GM18867 (cell line): ENCODE data around the gene TMEM9.

Experiments
- ATAC-seq: cut with Tn5 transposase; IDR thresholded peaks from one replicate; pipeline ENCODE4 v1.9.1; 2021; ENCODE audit warnings: mild to moderate bottlenecking, moderate library complexity; ENCODE audit not compliant: unreplicated experiment

Gene TMEM9

DNA sequence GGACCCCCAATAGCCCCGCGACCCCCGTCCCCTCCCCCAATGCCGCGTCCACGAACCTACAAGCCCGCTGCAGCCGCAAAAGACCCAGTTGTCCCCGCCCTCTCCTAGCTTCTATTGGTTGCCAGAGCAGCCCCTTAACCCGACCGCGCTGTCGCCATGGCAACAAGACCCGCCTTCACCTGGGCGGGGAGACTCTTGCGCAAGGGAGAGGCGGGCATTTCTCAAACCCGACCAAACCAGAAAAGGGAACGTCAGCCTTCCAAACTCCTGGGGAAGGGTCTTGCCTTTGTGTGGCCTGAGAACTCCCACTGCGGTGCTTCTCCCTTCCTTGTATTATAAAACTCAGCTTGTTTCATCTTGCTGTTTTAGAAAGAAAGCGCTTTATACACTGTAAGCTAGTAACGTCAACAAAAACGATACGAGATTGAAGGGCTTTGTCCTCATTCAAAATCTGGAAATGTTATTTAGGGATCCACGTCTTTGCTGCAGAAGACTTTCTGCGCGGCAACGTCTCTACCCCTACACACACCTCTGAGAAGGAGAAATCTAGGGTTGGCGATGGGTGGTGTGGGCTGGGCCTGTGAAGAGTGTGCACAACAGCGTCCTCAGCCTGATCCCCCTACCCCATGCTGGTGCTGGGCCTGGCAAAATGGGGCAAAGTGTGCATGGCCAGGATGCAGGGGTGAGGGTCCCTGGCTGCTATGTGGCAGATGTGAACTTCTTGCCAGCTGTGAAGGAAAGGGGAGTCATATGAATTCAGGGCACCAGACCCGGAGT, at the start of gene TMEM9:
TMEM9 (minus strand) TSS at position 86 of the 777 bp plus-strand sequence. CDS start 551 bp downstream, outside the sequence.
- ATAC-seq = peak; percentile 98

- ATAC-seq = no peak
Observed at GRCh38 chr1:201198598-201198997, 44.3 kb upstream of the TMEM9 start.

- no peak for ATAC-seq
Observed at GRCh38 chr1:201194046-201194445, 39.8 kb upstream of the TMEM9 start.

DNA sequence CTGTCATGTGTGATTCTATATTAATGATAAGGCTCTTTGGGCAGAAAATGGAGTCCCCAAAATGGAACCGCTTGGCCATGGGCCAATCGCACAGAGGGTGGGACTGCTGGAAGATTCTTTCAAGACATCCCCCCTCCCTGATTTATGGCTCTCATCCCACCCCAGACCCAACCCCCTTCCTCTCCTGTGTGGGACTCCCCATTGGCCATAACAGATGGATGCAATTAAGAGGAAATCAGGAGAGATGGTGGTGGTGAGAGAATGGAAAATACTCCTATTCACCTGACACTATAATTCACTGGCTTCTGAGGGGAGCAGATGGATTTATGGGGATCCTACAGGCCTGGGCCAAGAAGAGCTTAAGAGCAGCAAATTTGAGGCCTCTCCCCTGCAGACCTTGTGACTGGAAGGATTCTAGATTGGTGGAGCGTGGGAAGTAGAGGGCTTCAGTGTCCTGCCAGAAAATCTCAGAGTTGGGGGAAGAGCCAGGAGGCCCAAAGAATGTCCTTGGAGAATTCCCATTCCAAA, 38.1 kb upstream of the TMEM9 start:
- no peak for ATAC-seq

GRCh38 chr1:201191653-201192260, 37.5 kb upstream of the TMEM9 start:
- ATAC-seq = no peak

GRCh38 chr1:201190624-201191051, 36.4 kb upstream of the TMEM9 start, which contains the start of gene IGFN1:
Gene IGFN1, plus strand, starts transcription at chr1:201190824. Its CDS starts 2,470 bp downstream, at chr1:201193294.
- no peak for ATAC-seq

DNA sequence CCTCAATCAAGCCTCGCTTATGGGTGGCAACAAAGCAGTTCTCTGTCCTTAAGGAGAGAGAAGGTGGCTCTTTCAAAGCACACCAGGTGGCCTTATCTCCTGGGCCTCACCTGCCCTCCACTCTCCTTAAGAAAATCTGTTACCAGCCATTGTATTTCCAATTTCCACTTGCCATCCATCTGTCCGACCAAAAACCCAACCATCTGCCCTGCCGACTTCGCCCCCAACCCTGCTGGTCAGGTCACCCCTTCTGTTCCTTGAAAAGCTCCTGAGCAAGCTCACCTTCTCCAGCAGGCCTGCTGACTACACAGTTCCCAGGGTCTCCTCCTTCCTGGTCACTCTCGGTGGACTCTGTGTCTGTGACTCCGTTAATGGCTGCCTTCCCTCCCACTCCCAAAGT, 35.7 kb upstream of the TMEM9 start:
- no peak for ATAC-seq

DNA sequence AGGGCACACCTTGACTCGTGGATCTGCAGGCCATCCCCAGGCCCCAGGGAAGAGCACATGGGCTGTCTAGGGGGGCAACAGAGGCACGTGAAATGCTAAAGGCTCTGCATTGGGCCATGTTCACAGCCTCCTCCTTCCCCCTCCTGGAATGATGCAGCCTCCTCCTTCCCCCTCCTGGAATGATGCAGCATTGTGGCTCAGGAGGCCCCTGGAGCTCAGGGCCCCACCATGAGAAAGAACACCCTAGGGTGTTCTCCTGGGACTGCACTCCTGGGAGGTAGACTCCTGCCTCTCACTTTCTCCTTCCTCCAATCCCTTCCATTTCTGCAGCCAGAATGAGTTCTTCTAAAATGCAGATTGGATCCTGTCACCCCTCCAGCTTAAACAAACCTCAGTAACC, 34.8 kb upstream of the TMEM9 start:
- no peak for ATAC-seq

GRCh38 chr1:201186192-201186591, 31.9 kb upstream of the TMEM9 start:
- ATAC-seq = no peak

DNA sequence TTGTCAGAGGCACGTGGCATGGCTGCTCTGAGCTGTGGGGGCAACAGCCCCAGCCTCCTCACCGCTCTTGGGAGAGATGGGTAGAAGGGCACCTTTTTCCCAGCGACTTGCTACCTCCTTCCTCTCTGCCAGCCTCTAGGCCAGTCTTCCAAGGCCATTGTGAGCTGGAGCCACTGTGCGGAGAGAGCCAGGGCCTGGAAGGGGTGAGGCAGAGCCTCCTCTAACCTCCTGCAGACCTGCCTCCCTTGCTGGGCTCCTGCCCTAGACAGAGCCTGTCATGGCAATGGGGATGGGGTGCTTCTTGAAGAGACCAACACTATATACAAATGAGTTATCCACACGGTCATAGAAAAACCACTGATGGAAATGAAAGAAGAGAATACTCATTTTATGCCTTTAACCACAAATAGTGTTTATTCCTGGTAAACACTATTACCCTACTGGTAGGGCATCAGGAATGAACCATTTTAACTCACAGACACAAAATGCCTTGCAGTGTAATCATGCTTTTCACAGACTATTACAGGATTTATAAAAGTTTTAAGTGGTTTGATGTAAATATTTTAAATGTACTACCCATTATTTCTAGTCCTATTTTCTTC, 31.4 kb upstream of the TMEM9 start:
- ATAC-seq = no peak

DNA sequence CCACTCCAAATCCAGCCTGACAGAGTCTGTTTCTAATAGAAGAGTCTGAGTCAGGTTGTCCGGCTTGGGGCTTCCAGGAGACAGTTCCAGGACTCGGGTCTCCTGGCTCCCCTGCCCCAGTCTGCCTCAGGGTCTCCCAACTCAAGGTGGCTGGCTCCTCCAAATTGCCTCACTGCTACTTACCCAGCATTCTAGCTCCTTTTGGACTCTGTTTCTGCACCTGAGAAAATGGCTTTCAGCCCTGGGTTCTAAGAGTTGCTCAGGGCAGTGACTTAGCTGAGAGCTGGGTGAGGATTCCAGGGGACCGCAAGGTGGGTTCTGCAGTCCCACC, 30.8 kb upstream of the TMEM9 start:
- ATAC-seq = no peak

DNA sequence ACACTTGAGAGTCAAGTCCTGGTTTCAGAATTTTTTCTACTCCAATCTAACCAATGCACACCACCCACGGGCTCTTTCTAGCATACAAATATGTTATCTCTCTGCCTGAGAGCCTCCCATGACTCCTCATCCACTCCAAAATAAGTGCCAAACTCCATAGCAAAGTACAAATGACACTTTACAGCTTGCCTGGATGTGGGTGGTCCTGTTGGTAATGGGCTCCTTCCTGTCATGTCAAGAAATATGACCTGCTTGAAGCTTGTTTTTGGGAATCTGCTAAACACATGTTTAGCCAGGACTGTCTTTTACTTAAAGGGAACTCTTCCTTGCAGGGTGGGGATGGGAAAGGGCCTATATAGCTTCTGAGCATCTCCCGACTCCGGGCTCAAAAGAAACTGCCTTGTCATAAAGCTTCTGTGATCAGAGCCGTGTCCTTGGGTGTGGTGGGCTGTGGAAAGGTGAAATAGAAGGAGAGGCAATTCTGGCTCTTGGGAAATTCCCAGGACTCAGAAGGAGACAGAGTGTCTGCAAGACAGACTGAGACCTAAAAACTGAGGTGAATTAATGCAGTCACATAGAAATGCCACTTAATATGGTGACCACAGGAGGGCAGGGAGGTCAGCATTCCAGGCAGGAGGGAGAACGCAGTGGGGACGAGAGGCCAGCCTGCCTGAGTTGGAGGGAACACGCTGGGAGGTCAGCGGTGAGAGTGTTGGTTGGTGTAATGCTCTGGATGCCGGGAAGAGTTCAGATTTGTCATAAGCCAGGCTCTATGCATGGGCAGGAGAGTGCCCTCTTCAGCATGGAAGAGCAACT, 30.2 kb upstream of the TMEM9 start:
- peak; percentile 47 for ATAC-seq

DNA sequence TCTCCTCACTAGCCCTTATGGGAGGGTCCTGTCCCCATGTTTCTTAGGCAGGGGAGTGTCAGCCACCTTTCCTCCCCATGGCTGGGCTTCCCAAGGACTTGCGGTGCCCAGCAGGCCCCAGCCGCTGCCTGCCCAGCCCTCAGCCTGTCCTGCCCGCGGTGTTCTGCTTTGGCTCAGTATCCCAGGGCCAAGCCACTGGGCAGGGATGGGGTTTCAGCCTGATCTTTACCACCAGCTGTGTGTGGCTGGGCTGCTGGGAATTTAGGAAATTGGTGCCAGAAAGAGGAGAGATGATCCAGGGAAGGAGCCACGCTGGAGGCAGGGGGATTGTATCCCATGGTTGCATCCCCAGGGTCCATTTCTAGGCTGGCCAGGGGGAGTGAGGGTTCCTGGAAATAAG, 29.5 kb upstream of the TMEM9 start:
- ATAC-seq = no peak

DNA sequence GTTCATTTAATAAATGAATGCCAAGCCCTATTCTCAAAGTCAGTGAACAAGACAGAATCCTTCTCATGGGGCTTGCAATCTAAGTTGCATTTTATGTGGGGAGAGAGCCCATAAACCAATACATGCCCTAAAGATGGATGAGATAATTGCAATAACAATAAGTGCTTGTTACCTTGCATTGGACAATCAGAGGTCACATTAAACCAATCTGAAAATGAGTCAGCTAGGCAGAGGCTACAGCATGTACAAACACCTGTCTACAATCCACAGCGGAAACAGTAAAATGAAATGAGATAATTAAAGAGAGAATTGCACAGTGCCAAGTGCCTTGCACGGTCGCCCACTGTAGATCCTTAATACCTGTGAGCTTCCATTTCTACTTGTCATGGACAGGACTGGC, 28.9 kb upstream of the TMEM9 start:
- ATAC-seq = no peak

DNA sequence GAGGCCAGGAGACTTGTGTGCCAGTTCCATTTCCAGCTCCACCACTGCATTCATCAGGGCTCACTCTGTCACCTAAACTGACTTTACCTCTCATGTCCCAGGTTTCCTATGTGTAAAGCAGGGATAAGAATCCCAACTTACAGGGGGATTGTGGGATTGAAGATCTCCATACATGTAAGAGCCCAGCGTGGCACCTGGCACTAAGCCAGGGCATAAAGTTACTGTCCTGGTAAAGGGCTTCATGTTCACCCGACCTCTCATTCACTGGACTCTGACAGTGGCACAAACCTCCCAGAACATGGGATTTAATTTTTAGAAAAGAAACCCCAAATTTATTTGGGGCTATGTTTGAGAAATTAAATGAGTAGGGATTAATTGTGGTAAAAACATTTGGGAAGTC, 27.5 kb upstream of the TMEM9 start:
- ATAC-seq = no peak

- ATAC-seq = no peak
Observed at GRCh38 chr1:201181323-201181722, 27.0 kb upstream of the TMEM9 start.

- no peak for ATAC-seq
Observed at GRCh38 chr1:201180901-201181300, 26.6 kb upstream of the TMEM9 start.

DNA sequence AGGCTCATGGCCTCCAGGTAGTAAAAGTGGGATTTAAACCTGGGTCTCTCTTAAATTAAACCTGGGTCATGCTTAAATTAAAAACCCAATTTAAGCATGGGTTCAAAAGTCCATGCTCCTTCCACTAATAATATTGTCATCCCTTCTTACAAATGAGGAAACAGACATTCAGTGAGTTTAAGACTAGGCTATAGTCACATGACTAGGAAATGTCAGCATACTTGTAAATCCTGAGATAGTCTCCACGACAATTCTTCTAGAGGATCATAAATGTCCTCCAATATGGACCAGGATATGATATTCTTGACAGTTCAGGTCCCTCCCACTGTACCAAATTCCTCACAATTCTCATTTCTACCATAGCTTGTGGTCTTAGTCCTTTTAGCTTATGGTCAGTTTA, 25.9 kb upstream of the TMEM9 start:
- ATAC-seq = no peak

DNA sequence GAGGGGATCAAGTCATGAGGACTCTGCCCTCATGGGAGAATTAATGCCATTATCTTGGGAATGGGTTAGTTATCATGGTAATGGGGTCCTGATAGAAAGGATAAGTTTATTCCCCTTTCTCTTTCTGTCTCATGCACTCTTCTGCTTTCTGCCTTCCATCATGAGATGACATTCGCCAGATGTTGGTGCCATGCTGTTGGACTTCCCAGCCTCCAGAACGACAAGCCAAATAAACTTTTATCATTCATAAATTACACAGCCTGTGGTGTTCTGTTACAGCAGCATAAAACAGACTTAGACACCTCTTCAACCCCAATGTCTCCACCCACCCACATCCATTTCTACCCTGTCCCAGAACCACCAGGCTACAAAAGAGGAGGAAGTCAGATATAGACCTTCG, 24.4 kb upstream of the TMEM9 start:
- ATAC-seq = no peak

- ATAC-seq = no peak
Observed at GRCh38 chr1:201176940-201177339, 22.7 kb upstream of the TMEM9 start.
